Activated T-helper 9 cell treated with anti-CD3 and anti-CD28 coated beads, Interleukin-2, amount 50 U/mL, for 16 hours (primary cell): ENCODE measurements around the gene CEP135.
A peak's percentile ranks its signal among the peaks of the same experiment; 100 is the strongest.
"Not testable (repeated sequence)": the region's sequence is repeated elsewhere in the genome, so short reads cannot be mapped to it uniquely, and the experiment has no call there.

ENCODE experiments used
- DNase-seq: peaks from one replicate; pipeline ENCODE4 v3.0.0-alpha.2; 2020; ENCODE audit warnings: low read depth

CEP135 gene, protein sequence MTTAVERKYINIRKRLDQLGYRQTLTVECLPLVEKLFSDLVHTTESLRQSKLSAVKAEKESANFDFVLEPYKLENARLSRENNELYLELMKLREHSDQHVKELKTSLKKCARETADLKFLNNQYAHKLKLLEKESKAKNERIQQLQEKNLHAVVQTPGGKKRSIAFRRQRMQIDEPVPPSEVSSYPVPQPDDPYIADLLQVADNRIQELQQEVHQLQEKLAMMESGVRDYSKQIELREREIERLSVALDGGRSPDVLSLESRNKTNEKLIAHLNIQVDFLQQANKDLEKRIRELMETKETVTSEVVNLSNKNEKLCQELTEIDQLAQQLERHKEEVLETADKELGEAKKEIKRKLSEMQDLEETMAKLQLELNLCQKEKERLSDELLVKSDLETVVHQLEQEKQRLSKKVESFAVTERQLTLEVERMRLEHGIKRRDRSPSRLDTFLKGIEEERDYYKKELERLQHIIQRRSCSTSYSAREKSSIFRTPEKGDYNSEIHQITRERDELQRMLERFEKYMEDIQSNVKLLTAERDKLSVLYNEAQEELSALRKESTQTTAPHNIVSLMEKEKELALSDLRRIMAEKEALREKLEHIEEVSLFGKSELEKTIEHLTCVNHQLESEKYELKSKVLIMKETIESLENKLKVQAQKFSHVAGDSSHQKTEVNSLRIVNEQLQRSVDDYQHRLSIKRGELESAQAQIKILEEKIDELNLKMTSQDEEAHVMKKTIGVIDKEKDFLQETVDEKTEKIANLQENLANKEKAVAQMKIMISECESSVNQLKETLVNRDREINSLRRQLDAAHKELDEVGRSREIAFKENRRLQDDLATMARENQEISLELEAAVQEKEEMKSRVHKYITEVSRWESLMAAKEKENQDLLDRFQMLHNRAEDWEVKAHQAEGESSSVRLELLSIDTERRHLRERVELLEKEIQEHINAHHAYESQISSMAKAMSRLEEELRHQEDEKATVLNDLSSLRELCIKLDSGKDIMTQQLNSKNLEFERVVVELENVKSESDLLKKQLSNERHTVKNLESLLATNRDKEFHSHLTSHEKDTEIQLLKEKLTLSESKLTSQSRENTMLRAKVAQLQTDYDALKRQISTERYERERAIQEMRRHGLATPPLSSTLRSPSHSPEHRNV

DNA sequence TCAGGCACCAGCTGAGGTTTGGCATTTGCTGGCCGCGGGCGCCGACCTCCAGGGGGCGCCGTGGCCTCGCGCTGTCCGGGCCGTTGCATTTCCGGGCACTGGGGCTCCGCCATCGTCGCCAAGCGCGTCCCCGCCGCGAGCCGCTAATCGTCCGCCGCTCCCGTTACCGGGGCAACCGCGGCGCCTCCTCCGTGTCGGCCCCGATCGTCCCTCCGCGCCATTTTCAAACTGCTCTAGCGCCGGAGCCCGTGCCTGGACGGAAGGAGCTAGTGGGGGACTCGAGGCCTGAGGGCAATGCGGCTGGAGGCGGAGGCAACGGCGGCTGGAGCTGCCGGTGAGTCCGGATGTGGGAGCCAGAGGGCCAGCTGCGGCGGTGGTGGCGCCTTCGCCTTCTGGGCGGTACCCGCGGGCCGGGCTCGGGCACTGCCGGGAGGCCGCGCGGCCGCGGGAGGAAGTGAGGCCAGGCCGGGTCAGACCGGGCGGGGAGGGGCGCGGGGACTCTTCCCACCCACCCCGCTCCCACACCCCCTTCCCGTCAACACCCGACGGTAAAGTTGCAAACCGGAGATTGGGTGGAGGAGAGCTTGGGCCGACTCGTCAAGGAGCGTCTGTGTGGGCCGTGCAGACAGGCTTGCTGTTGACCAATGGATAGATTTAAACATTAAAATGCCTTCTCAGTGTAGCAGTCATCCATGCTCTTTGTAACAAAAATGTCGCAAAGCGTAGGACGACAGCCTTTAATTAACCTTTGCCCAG lies at the start of gene CEP135:
CEP135 (plus strand) TSS at position 220 of the 756 bp plus-strand sequence. CDS start 3,186 bp downstream, outside the sequence.
- DNase-seq = peak; percentile 90

DNA sequence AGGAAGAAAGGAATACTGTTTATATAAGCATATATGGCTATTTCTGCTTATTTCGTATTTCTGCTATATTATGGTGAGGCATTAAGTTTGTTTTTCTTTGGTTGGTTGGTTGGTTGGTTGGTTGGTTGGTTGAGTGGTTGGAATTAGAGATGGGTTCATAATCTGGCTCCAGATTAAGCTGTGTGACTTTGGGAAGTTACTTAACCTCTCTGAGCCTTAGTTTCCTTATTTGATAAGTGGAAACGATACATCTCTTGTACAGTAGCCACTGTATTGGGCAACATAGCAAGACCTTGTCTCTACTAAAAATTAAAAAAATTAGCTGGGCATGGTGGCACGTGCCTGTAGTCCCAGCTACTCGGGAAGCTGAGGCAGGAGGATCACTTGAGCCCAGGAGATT lies 46.1 kb upstream of the CEP135 start:
- no peak for DNase-seq

DNA sequence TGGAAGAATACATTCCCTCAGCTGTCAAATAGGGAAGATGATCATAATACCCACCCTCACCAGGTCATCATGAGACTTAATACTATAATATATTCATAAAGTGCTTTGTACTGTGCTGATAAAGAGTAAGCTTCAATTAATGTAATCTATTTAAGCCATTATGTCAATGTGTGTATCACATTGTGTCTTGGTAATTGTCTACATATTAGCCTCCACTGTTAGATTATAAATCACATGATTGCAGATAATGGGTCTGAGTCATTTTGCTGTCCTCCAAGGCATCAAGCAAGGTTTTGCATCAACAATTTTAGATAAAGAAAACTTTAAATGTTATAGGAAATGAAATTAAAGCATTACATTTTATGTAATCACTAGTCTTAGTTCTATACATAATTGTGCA lies 45.2 kb upstream of the CEP135 start:
- DNase-seq = no peak

DNA sequence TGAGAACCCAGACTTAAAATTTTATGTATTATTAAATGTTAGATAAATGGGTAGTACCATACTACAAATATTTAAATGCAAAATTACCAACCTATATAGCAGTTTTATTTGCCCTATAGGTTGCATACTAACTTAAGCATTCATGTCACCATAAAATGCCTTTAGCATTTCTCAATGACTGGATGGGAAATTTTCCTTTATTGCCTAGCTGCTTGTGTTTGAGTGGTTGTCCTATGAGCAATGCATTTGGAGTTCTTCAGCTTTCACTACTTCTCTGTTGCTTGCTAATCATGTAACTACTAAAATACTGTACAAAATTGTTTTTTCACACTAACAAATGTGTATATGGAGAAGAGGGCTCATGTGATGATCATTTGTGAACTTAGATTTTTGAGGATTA lies 44.2 kb upstream of the CEP135 start:
- DNase-seq = no peak

DNA sequence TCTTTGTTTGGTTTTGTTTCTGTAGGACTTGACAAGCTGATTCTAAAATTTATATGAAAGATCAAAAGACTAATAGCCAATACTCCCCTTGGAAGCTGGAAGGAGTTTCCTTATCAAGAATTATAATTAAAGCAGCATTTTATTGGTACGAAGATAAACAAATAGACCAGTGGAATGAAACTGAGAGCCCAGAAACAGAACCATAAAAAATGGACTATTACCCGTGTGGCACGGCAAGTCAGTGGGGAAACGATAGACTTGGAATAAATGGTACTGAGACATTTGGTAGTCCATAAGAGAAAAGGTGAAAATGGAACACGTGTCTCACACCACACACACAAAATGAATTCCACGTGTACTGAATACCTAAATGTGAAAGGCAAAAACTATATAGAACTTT lies 42.4 kb upstream of the CEP135 start:
- DNase-seq = no peak

DNA sequence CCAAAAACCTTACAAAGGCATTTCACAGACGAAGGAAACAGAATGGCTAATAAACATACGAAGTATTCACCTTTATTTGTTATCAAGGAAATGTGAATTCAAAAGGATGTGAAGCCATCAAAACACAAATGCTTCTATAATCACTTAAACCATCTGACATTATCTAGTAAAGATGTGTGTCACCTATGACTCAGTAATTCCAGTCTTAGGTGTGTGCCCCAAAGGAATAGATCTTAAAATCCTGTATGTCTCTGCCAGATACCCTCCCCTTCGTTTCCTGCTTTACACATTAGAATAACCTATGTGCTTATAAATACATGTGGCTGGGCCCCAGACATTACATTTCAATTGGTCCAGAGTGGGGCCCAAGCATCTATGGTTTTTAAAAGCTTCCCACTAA lies 41.8 kb upstream of the CEP135 start:
- DNase-seq = no peak

DNA sequence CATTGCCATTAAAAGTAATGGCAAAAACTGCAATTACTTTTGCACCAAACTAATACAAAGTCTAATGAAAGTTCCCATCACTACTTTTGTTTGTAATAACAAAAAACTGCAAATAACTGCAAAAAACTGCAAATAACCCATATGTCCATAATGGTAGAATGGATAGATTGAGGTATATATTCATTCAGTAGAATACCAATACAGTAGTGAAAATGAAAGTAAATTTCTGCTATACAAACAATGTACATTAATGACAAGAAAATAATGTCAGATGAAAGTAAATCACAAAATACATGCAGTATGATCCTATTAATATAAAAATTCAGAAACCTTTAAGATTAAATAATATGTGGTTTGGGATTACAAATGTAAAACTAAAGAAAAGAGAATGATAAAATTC lies 41.3 kb upstream of the CEP135 start:
- no peak for DNase-seq

DNA sequence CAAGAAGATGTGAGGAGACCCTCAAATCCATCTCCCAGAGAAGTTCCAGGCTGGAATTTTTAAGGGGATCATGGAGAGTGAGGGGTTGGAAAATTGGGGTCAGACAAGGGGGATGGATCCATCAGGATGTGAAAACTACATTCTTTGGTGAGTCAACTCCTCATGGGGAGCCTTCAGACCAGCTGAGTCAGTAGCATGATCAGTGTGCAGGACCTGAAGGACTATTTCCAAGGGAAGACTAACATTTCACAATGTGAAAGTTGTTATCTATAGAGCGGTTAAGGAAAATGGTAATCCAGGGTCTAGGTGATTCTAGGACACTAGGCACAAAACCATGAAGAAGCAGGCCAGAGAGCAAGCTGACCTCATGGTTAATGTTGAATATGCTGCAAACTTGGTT lies 38.6 kb upstream of the CEP135 start:
- DNase-seq = no peak

DNA sequence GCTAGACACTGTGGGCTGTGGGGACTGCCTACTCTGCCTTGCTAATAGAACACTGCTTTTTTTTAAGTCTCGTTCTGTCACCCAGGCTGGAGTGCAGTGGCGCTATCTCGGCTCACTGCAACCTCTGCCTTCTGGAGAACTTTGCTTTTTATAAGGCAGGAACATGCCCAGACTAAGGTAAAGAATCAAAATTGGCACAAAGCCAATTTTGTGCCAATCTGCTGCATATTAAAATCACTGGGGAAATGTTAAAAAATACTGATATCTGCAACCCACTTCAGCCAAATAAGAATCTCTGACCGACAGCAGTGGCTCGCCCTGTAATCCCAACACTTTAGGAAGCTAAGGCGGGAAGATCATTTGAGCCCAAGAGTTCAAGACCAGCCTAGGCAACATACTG lies 36.5 kb upstream of the CEP135 start:
- no peak for DNase-seq

DNA sequence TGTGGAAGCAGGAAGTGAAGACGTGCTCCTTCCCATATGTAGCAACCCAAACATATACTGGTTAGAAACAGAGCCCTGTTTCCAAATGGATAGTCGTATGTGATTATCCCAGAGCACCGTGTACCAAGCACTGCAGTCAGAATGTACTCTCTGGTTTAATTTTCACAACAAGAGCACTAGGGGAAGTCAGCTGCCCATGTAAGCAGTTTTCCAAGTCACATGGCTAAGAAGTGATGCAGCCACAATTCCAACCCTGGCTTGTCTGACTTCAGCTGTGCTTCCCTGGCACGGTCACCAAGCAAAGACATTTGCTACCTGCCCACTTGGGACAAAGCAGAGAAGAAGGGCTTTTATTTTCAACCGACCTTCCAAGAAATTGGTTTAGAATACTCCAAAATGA lies 28.2 kb upstream of the CEP135 start:
- no peak for DNase-seq

DNA sequence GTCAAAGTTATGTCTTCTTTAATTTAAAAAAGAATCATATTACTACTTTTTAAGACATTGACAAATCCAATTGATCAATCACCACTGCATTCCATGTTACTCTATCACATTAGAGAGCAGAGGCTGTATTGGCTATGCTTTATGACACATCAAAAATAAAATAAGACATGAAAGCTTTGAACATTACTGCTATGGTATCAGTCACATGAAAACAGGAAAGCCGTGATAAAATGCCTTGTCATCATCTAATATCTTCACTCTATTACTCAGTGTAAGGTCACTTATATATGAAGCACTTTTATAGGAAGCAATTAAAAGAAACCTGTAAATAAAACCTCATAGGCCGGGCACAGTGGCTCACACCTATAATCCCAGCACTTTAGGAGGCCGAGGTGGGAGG lies 27.7 kb upstream of the CEP135 start:
- DNase-seq = no peak

DNA sequence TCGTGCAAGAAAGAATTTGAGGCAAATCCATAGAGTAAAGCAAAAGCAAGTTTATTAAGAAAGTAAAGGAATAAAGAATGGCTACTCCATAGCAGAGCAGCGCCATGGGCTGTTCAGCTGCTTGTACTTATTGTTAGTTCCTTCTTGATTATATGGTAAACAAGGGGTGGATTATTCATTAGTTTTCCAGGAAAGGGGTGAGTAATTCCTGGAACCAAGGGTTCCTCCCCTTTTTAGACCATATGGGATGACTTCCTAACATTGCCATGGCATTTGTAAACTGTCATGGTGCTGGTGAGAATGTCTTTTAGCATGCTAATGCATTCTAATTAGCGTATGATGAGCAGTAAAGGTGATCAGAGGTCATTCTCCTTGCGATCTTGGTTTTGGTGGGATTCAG lies 23.5 kb upstream of the CEP135 start:
- no peak for DNase-seq

DNA sequence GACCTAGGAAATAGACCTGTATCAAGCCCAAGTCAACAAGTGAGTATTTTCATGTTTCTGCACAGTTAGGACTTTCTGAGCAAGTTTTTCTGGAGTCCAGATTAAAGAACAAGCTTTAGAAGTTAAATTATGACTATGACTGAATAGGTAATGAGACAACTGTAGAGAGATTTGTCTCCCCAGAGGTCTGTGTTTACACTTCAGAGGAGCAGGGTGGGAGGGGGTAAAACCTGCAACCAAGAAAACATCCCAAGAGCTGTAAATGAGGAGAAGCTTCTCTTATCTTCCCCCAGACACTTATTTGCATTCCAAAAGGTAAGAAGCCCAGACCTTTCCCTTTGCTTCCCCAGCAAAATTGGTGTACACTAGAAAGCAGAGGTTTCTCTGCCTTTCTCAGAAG lies 22.1 kb upstream of the CEP135 start:
- no peak for DNase-seq

DNA sequence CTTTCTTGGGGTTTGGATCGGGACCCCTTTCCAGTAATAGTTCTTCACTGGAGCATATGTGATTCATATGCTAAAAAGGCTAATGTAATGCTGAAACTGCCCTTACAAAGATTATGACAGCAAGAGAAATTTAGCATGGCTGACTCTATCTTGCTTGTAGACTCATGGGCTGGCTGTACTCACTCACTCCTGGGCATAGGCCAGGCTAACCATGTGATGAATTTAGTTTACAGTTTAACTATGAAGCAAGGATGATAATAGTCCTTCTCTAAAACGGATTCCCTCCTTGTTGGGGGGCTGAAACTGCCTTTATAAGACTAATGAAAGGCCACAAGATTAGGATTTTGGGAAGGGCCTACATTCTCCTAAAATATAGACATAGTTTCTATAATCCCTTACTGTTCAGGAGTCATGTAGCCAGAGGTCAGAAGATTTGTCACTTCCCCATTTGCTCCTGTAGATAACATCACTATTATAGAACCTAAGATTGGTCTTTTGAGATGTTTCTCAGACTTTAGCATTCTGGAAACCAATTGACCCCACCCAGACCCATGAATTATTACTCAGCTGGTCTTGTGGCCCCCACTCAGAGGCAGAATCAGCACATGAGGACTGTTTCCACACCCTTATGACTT lies 20.8 kb upstream of the CEP135 start:
- no peak for DNase-seq

DNA sequence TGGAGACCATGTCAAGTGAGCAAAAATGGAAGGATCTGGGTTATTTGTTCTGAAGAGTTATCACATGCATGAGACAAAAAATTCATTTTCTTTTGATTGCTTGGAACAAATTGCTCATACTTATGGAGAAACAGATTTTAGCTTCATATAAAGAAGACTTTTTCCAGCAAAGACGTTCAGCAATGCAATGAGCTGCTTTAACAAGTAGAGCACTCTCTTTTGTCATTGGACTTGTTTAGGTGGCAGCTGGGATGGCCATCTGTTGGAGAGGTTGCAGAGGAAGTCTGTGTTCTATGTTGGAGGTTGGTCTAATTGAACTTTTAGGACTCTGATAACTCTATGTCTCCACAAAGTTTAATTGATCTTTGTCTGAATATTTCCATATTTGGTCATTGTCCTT lies 19.9 kb upstream of the CEP135 start:
- no peak for DNase-seq

DNA sequence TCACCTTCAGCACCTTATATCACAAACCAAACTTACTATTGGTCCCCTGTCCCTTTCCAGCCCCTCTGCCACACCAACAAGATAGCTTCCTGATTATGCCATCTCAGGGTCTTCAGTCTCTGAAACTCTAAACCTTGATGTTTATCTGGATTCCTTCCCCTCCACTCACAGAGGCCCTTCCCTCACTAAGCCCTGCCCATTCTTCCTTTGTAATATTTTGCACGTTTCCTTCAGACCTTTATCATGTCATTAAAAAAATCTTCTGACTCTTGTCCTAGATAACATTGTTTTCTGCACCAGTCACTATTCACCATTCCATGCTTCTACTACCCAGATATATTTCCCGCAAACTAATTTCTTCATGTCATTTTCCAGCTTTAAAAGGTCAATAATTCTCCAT lies 17.7 kb upstream of the CEP135 start:
- DNase-seq = no peak

DNA sequence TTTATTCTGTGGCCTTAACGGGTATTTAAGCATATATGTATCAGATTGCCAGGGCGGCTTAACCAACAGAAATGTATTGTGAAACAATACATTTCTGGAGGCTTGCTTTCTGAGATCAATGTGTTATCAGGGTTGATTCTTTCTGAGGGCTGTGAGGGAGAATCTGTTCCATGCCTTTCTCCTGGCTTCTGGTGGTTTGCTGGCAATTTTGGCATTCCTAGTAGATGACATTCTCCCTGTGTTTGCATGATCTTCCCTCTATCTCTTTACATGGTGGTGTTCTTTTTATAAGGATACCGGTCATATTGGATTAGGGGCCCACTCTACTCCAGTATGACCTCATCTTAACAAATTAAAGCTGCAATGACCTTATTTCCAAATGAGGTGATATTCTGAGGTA lies 16.9 kb upstream of the CEP135 start:
- no peak for DNase-seq

DNA sequence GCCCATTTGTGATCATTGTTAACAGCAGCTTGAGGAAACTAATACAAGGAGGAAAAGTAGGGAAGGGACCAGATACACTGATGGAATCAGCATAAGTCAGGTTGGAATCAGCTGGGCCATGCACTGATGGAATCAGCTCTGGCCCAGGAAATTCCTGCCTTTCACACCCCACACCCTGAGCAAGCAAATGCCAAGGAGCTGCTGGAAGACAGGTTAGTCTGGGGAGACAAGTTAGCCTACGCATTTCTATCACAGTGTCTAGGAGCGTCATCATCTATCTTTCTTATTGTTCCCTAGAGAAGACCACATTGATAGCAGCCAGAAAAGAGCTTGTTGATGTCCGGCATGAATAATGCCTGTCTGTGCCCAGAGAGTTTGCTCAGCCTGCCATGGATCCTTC lies 16.2 kb upstream of the CEP135 start:
- no peak for DNase-seq

DNA sequence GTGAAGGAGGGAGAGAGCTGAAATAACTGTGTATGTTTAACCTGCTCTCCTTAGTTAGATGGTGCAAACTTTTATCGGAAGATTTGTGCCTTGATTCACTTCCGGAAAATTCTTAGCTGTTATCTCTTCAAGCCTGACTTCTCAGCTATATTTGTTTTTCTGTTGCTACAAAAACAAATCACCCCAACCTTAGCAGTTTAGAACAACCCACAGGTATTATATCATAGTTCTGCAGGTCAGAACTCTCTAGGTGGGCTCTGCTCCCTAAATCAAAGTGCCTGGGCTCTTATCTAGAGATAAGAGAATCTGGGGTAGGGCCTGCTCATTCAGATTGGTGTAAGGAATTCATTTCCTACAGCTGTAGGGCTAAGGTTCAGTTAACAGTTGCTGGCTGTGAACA lies 15.1 kb upstream of the CEP135 start:
- DNase-seq = no peak

DNA sequence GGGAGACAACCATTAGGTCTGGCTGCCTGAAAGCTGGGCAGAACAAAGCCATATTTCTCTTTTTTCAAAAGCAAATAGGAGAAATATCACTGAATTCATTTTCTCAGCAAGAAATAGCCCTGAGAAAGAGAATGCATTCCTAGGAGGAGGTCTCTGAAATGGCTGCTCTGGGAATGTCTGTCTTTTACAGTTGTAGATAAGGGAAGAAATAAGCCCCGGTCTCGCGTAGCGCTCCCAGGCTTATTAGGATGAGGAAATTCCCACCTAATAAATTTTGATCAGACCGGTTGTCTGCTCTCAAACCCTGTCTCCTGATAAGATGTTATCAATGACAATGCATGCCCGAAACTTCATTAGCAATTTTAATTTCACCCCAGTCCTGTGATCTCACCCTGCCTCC lies 12.8 kb upstream of the CEP135 start:
- DNase-seq = not testable (repeated sequence)

DNA sequence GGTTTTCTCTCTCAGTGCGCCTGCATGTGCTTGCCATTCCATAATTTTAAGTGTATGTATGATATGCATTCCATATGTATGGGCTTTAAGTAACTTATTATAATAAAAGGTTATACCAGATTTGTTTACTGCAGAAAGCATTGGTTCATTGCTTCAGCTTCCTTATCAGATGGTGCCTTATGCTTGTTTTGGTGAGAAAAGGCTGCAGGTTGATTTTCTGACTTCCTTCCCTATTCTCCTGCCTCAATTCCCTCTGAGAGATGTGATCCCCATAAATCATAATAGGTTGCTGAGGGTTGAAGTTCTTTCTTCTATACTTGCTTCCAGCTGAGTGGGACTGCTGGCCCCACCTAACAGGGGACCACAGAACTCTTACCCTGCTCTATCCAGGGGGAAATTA lies 10.3 kb upstream of the CEP135 start:
- no peak for DNase-seq

DNA sequence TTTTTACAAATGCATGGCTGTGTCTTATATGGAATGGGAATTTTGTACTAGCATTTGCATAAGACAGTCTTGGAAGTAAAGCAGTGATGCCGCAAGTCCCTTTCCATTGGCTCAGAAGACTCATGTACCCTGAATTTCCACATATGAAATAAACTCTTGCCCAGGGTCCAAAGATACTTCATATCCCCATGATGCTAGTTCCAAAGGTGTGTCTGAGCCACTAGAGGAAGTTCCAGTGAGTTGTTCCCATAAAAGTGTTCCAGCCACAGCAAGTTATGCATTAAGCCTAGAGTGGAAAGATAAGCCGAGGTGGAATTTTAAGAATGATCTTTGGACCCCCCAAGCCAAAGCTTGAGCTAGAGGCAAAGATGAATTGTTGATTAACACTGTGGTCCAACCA lies 9.3 kb upstream of the CEP135 start:
- no peak for DNase-seq
